Measurements from ENCODE around the gene MYO15A. TPM values are rescaled to one million over a fixed set of nuclear protein-coding genes. Genes with fewer than 3 reads are reported as not detected.

MYO15A gene
- total RNA-seq, 1 donor from 2014 or later, result 1.8 TPM

DNA sequence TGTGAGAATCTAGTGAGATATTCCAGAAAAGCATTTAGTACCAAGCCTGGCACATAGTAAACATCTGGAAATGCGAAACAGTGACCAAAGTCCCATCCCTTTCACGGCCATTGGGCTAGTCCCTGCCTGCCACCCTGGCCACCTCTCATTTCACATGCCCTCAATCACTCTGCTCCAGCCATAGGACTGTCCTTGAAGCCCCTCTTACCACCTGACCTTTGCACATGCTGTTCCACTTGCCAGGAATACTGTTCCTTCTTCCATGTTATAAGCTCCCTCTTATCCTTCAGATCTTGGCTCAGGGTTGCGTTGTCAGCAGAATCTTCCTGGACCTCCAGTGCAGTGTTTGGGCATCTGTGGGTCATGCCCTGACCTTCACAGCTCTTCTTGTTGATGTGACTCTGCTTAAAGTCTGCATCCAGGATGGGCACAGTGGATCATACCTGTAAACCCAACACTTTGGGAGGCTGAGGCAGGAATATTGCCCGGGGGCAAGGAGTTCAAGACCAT is 2.1 kb downstream of the MYO15A start:
- Mint-ChIP-seq H3K4me1 (ENCODE audit: unreplicated experiment) (peaks cover 6% of the 10 kb centered on the region), H3K27me3 (no peaks in the 10 kb centered on the region), H3K9me3 (no peaks in the 10 kb centered on the region), H3K36me3 (no peaks in the 10 kb centered on the region), H3K27ac (no peak overlapping the region), H3K4me3 (no peak overlapping the region)
- TF ChIP-seq, protein P1, sequence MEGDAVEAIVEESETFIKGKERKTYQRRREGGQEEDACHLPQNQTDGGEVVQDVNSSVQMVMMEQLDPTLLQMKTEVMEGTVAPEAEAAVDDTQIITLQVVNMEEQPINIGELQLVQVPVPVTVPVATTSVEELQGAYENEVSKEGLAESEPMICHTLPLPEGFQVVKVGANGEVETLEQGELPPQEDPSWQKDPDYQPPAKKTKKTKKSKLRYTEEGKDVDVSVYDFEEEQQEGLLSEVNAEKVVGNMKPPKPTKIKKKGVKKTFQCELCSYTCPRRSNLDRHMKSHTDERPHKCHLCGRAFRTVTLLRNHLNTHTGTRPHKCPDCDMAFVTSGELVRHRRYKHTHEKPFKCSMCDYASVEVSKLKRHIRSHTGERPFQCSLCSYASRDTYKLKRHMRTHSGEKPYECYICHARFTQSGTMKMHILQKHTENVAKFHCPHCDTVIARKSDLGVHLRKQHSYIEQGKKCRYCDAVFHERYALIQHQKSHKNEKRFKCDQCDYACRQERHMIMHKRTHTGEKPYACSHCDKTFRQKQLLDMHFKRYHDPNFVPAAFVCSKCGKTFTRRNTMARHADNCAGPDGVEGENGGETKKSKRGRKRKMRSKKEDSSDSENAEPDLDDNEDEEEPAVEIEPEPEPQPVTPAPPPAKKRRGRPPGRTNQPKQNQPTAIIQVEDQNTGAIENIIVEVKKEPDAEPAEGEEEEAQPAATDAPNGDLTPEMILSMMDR (conservative IDR thresholded peaks at IDR 0.05), result no peak
- DNase-seq (ENCODE audit: extremely low spot score, unreplicated experiment), result no peak

DNA sequence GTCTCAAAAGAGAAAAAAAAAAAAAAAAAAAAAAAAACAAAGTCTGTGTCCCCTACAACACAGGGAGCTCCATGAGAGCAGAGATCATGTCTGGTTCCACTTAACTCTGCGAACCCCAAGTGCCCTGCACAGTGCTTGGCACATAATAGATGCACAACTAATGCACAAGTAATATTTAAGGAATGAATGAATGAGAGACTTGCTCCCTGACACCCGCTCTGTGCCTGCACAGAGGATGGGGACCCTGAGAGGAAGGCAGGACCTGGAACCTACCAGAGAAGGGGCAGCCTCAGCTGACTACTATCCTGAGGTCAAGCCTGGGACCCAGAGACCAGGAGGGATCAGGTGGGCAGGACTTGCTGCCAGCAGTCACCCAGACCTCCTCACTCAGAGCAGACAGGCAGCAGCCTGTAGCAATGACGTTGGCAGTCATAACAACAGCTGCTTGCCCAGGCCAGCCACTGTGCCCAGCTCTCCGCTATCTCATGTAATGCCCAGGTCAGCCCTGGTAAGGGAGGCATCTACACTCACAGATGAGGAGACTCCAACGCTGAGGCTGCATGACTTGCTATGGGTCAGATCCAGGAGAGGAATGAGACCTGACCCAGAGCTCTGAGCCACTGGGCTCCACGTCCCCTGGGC is 2.9 kb downstream of the MYO15A start:
- Mint-ChIP-seq H3K4me3 (no peak overlapping the region), H3K9me3 (no peaks in the 10 kb centered on the region), H3K4me1 (ENCODE audit: unreplicated experiment) (peaks cover 9% of the 10 kb centered on the region), H3K27me3 (no peaks in the 10 kb centered on the region), H3K36me3 (no peaks in the 10 kb centered on the region), H3K27ac (no peak overlapping the region)
- no peak for DNase-seq (ENCODE audit: extremely low spot score, unreplicated experiment)
- TF ChIP-seq, protein P1 (conservative IDR thresholded peaks at IDR 0.05), result no peak

DNA sequence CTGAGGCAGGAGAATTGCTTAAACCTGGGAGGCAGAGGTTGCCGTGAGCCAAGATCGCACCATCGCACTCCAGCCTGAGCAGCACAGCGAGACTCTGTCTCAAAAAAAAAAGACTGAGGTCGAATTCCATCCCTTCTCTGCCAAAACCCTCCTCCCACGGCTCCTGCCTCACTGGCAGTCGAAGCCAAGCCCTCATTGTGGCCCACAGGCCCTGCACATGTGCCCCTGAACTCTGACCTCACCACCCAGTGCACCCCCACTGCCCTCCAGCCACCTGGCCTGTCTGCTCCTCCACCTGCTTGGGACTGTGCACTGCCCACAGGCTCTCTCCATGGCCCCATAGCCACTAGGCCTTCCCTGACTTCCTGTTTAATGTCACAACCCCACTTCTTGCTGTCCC is 7.0 kb downstream of the MYO15A start:
- H3K36me3 Mint-ChIP-seq, result no peaks in the 10 kb centered on the region
- no peak overlapping the region for H3K4me3 Mint-ChIP-seq
- peaks cover 9% of the 10 kb centered on the region for H3K4me1 Mint-ChIP-seq (ENCODE audit: unreplicated experiment)
- no peaks in the 10 kb centered on the region for H3K9me3 Mint-ChIP-seq
- H3K27ac Mint-ChIP-seq, result no peak overlapping the region
- TF ChIP-seq, protein P1 (conservative IDR thresholded peaks at IDR 0.05), result no peak
- DNase-seq (ENCODE audit: extremely low spot score, unreplicated experiment), result no peak
- no peaks in the 10 kb centered on the region for H3K27me3 Mint-ChIP-seq

DNA sequence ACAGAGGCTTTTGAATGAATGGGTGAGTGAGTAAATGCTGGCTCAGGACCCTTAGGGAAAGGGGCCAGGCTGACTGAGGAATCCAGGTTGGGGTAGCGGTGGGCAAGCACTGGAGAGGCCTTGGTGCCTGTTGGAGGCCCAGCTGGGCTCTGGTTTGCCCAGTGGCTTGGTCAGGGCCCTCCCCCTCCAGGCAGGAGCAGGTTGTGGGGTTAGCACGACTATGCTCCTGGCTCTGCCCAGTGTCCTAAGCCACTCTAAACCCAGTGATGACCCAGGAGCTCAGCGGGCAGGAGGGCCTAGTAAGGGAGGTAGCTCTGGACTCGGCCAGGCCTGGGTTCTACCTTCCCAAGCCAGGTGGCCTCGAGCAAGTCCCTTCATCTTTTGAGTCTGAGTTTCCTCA is 7.5 kb downstream of the MYO15A start:
- H3K4me3 Mint-ChIP-seq, result no peak overlapping the region
- H3K27me3 Mint-ChIP-seq, result no peaks in the 10 kb centered on the region
- no peak overlapping the region for H3K27ac Mint-ChIP-seq
- TF ChIP-seq, protein P1 (conservative IDR thresholded peaks at IDR 0.05), result no peak
- DNase-seq (ENCODE audit: extremely low spot score, unreplicated experiment), result no peak
- H3K4me1 Mint-ChIP-seq (ENCODE audit: unreplicated experiment), result peaks cover 9% of the 10 kb centered on the region
- no peaks in the 10 kb centered on the region for H3K36me3 Mint-ChIP-seq
- H3K9me3 Mint-ChIP-seq, result no peaks in the 10 kb centered on the region

DNA sequence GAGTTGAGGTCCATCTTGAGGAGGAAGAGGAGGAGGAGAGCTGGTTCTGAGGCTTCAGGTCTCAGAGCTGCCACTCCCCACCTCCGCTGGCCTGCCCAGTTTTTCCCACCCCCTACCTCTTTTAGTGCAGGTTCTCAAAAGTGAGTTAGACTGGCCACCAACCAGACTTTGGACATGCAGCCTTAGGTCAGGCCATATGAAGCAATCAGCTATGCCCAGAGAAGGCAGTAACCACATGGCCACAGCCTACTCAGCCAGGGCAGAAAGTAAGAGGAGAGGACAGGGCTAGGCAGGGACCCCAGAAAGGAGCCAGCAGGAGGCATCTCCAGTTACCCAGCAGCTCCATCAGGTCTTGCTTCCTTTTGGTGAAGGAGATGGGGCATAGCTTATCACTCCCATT is 9.0 kb downstream of the MYO15A start:
- Mint-ChIP-seq H3K27me3 (no peaks in the 10 kb centered on the region), H3K4me3 (no peak overlapping the region), H3K4me1 (ENCODE audit: unreplicated experiment) (peaks cover 5% of the 10 kb centered on the region), H3K36me3 (no peaks in the 10 kb centered on the region), H3K27ac (no peak overlapping the region), H3K9me3 (no peaks in the 10 kb centered on the region)
- TF ChIP-seq, protein P1 (conservative IDR thresholded peaks at IDR 0.05), result no peak
- DNase-seq (ENCODE audit: extremely low spot score, unreplicated experiment), result no peak
